Measurements from ENCODE around the gene TIAM1.

Gene TIAM1

GRCh38 chr21:31252091-31252490 is 92.0 kb downstream of the TIAM1 start:
- H3K27ac ChIP-seq, result no peak overlapping the region
- no peak for TF ChIP-seq ZFX (IDR thresholded peaks at IDR 0.05; ENCODE audit: borderline replicate concordance)
- TF ChIP-seq, protein P1, sequence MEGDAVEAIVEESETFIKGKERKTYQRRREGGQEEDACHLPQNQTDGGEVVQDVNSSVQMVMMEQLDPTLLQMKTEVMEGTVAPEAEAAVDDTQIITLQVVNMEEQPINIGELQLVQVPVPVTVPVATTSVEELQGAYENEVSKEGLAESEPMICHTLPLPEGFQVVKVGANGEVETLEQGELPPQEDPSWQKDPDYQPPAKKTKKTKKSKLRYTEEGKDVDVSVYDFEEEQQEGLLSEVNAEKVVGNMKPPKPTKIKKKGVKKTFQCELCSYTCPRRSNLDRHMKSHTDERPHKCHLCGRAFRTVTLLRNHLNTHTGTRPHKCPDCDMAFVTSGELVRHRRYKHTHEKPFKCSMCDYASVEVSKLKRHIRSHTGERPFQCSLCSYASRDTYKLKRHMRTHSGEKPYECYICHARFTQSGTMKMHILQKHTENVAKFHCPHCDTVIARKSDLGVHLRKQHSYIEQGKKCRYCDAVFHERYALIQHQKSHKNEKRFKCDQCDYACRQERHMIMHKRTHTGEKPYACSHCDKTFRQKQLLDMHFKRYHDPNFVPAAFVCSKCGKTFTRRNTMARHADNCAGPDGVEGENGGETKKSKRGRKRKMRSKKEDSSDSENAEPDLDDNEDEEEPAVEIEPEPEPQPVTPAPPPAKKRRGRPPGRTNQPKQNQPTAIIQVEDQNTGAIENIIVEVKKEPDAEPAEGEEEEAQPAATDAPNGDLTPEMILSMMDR (IDR thresholded peaks at IDR 0.05), result no peak

- no peak overlapping the region for H3K27ac ChIP-seq
- TF ChIP-seq ZFX (IDR thresholded peaks at IDR 0.05; ENCODE audit: borderline replicate concordance), result no peak
- TF ChIP-seq, protein P1 (IDR thresholded peaks at IDR 0.05), result no peak
Measured at GRCh38 chr21:31251686-31252085, 92.4 kb downstream of the TIAM1 start.

DNA sequence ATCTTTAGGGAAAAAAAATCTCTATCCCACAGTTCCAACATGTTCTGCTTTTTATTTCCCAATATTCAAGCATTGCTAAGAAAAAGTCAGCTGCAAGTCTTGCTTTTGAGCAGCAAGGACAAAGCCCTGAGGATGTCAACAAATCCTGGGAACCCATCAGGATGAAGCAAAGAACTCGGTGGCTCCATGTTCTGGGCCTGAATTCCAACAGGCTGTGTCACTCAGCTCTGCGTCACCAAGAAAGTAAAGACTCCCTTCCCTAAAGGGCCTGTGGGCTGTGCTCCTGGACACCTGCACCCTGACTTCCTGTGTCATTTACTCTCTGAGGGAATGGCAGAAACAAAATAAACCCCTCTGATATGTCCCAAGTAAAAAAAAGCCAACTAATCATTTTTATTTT is 95.5 kb downstream of the TIAM1 start:
- H3K27ac ChIP-seq, result no peak overlapping the region
- TF ChIP-seq, protein P1 (IDR thresholded peaks at IDR 0.05), result no peak
- TF ChIP-seq ZFX (IDR thresholded peaks at IDR 0.05; ENCODE audit: borderline replicate concordance), result no peak

- TF ChIP-seq, protein P1 (IDR thresholded peaks at IDR 0.05), result no peak
- TF ChIP-seq ZFX (IDR thresholded peaks at IDR 0.05; ENCODE audit: borderline replicate concordance), result no peak
- H3K27ac ChIP-seq, result no peak overlapping the region
Measured at GRCh38 chr21:31243611-31244010, 100.5 kb downstream of the TIAM1 start.

DNA sequence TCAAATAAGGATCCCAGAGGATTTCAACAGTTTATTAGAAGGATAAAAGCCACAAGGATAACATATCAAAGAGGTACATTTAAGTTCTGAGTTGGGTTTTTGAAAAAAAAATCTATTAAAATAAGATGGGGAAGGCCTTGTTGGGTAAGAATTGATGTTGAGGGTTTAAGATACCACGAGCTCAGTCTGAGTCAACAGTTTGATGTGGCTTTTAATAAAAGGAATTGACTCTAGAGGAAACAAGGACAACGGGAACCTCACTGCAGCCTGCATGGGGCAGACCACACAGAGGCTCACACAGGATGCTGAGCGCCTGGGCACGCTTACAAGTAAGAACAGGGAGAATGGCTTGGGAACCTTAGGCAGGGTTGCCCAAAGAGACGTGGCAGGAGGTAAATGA is 107.5 kb downstream of the TIAM1 start:
- no peak overlapping the region for H3K27ac ChIP-seq
- TF ChIP-seq, protein P1 (IDR thresholded peaks at IDR 0.05), result no peak
- no peak for TF ChIP-seq ZFX (IDR thresholded peaks at IDR 0.05; ENCODE audit: borderline replicate concordance)

DNA sequence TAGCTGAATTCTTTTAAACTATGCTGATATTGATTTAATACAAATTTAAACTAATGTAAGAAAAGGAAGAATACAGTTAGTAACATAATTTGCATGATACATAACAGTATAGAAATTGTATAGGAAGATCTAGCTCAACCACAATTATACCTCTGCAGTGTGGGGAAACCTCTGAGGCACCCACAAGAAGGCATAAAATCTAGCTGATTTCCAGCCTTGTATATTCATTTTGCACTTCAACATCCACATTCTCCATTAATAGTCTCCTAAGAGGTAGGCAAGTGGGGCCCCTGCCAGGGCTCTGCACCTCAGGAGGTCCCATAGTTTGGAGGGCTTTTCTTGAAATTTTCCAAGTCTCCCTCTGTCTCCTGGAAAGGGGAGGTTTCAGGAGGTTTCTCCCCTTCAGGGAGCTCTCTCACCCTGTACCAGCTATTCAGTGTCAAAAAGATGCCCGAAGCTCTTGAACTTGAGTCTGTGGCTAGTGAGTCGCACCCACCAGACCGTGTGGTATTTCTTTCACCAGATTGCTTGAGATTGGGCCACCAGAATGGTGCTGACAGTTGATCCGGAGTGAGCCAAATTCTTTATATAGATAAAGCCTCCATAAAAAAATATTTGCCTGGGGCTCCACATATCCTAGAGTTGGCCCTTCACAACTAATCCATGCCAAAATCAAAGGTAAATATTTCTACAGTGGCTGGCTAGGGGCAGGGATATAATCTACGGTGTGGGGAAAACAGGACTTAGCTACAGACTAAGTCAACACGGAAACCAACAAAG is 108.2 kb downstream of the TIAM1 start:
- TF ChIP-seq ZFX (IDR thresholded peaks at IDR 0.05; ENCODE audit: borderline replicate concordance), result no peak
- TF ChIP-seq, protein P1 (IDR thresholded peaks at IDR 0.05), result no peak
- H3K27ac ChIP-seq, result no peak overlapping the region

GRCh38 chr21:31234936-31235335 is 109.1 kb downstream of the TIAM1 start:
- no peak overlapping the region for H3K27ac ChIP-seq
- TF ChIP-seq, protein P1 (IDR thresholded peaks at IDR 0.05), result no peak
- TF ChIP-seq ZFX (IDR thresholded peaks at IDR 0.05; ENCODE audit: borderline replicate concordance), result no peak
